Measurements from ENCODE around the gene JUNB. TPM values are rescaled to one million over a fixed set of nuclear protein-coding genes. Genes with fewer than 3 reads are reported as not detected.

JUNB gene
- 100 to 1,000 TPM; 171 to 175 TPM for total RNA-seq

DNA sequence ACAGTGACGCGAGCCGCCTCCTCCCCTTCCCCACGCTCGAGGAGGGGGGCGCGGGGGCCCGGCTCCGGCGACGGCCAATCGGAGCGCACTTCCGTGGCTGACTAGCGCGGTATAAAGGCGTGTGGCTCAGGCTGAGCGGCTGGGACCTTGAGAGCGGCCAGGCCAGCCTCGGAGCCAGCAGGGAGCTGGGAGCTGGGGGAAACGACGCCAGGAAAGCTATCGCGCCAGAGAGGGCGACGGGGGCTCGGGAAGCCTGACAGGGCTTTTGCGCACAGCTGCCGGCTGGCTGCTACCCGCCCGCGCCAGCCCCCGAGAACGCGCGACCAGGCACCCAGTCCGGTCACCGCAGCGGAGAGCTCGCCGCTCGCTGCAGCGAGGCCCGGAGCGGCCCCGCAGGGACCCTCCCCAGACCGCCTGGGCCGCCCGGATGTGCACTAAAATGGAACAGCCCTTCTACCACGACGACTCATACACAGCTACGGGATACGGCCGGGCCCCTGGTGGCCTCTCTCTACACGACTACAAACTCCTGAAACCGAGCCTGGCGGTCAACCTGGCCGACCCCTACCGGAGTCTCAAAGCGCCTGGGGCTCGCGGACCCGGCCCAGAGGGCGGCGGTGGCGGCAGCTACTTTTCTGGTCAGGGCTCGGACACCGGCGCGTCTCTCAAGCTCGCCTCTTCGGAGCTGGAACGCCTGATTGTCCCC, at the start of gene JUNB:
TSS of gene JUNB (plus strand) at position 142 of the 706 bp plus-strand sequence. CDS start at position 428, 286 bp downstream.
- no peaks in the 10 kb centered on the region for H3K9me3 Mint-ChIP-seq
- peak within 1 kb of the TSS; percentile 98 for H3K27ac Mint-ChIP-seq
- peaks cover 20% of the 10 kb centered on the region for H3K36me3 Mint-ChIP-seq
- no peaks in the 10 kb centered on the region for H3K27me3 Mint-ChIP-seq
- H3K4me3 Mint-ChIP-seq, result peak within 1 kb of the TSS; percentile 95
- DNase-seq, result peak; percentile 97
- peaks cover 45% of the 10 kb centered on the region for H3K4me1 Mint-ChIP-seq

DNA sequence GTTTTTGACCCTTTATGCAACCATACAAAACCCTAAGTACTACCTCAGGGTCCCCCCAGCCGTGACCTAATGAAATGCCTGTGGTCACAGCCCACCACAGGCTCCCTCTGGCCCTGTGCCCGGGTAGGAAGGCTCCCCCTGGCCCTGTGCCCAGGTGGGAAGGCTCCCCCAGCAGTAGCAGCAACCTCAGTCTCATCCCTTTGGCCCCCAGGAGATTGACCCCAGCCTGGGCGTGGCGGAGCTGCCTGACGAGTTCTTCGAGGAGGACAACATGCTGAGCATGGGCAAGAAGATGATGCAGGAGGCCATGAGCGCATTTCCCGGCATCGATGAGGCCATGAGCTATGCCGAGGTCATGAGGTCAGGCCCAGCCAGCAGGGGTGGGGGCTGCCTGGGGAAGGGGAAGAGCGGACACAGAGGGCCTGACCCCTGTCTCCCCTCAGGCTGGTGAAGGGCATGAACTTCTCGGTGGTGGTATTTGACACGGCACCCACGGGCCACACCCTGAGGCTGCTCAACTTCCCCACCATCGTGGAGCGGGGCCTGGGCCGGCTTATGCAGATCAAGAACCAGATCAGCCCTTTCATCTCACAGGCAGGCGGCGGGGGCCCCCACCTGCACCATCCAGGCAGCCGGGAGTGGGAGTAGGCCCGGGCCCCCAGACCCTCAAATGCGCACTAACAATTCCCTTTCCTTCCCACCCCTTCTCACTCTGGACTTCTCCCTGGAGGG, 46.0 kb upstream of the JUNB start:
- no peaks in the 10 kb centered on the region for H3K4me1 Mint-ChIP-seq
- no peak overlapping the region for H3K4me3 Mint-ChIP-seq
- H3K27me3 Mint-ChIP-seq, result peaks cover 5% of the 10 kb centered on the region
- H3K27ac Mint-ChIP-seq, result no peak overlapping the region
- peaks cover 6% of the 10 kb centered on the region for H3K9me3 Mint-ChIP-seq
- H3K36me3 Mint-ChIP-seq, result peaks cover 38% of the 10 kb centered on the region
- no peak for DNase-seq

DNA sequence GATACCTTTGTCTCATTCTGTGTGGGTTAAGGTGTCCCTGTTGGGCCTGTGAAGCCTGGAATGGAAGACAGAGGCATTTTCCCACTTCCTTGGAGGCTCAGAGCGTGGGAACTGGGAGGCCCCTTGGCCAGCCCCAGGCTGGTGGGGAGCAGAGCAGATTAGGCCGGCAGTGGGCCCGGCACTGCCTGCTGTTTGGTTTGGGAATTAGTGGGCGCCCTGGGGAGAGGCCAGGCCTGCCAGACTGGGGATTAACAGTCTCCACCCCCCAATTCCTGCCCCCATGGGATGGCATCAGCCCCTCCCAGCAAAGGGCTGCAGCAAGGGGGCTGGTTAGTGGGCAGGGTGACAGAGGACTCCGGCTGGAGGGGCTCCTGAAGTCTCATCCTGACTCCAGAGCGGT, 42.8 kb upstream of the JUNB start:
- DNase-seq, result no peak
- Mint-ChIP-seq H3K27me3 (peaks cover 24% of the 10 kb centered on the region), H3K4me3 (no peak overlapping the region), H3K4me1 (no peaks in the 10 kb centered on the region), H3K36me3 (peaks cover 30% of the 10 kb centered on the region), H3K27ac (no peak overlapping the region), H3K9me3 (peaks cover 6% of the 10 kb centered on the region)

DNA sequence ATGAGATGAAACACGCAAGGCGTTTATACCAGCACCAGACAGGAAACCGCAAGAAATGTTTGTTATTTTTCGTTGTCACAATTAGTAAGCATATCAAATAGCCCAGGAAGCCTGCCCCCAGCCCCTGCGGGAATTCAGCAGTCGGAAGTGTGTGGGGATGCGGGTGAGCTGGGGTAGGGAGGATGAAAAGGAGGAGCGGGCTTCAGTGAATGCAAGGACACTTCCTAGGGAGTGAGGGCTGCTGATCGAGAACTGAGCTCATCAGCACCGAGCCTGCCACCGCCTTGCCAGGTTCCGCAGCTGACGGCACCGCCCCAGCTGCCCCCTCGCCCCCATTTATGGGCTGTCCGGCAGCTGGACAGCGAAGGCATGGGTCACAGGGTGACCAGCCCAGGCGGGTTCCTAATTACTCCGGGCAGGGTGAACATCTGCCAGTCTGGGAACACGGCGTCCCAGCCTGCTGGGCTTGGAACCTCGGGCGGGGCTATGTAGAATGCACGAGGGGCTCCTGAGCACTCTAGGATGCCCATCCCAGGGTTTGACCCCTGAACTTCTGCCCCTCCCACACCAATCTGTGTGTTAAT, 41.3 kb upstream of the JUNB start:
- no peak overlapping the region for H3K4me3 Mint-ChIP-seq
- H3K9me3 Mint-ChIP-seq, result peaks cover 6% of the 10 kb centered on the region
- H3K27ac Mint-ChIP-seq, result no peak overlapping the region
- no peaks in the 10 kb centered on the region for H3K4me1 Mint-ChIP-seq
- peaks cover 25% of the 10 kb centered on the region for H3K36me3 Mint-ChIP-seq
- no peak for DNase-seq
- peaks cover 35% of the 10 kb centered on the region for H3K27me3 Mint-ChIP-seq

DNA sequence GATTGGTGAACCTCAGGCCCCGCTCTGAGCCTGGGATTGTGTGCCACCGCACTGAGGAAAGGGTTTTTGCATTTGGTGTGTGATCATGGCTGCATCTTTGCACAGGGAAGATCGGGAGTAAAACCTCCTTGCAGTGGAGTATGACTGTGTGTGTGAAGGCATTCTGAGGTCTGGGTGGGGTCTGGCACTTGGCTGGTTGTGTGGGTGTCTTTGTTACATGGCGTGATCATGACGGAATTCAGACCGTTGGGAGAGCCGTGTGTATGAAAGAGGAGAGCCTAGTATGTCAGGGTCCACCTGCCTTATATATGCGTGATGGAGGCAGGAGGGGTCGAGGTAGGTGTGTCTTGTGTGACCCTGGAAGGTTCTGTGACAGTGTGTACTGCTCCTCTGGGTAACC, 40.4 kb upstream of the JUNB start:
- Mint-ChIP-seq H3K4me1 (no peaks in the 10 kb centered on the region), H3K4me3 (no peak overlapping the region), H3K27me3 (peaks cover 42% of the 10 kb centered on the region), H3K9me3 (peaks cover 6% of the 10 kb centered on the region), H3K27ac (no peak overlapping the region), H3K36me3 (peaks cover 23% of the 10 kb centered on the region)
- DNase-seq, result no peak

DNA sequence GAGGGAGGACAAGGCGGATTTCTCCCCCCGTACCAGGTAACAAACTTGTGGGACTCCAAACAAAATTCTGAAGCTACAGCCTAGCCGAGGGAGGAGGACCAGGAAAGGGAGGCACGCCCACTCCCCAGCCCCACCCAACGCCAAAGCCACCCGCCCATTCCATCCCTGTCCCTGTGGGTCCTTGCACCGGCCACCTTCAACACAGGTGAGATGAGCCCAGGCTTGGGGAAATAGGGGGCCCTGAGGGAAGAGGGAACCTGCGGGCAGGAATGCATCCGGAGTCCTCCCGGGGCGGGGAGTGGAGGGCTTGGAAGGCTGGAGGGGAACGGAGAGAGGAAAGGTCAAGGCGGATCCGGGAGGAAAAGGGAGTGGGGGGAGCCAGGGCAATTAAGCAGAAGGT, 39.7 kb upstream of the JUNB start, which contains the start of gene BEST2:
TSS of gene BEST2 (plus strand) at position 157 of the 400 bp plus-strand sequence. CDS start 802 bp downstream, outside the sequence.
- Mint-ChIP-seq H3K27ac (no peak within 1 kb of the TSS), H3K27me3 (peaks cover 47% of the 10 kb centered on the region), H3K36me3 (peaks cover 17% of the 10 kb centered on the region), H3K4me1 (no peaks in the 10 kb centered on the region), H3K4me3 (no peak within 1 kb of the TSS), H3K9me3 (peaks cover 6% of the 10 kb centered on the region)
- DNase-seq, result no peak

DNA sequence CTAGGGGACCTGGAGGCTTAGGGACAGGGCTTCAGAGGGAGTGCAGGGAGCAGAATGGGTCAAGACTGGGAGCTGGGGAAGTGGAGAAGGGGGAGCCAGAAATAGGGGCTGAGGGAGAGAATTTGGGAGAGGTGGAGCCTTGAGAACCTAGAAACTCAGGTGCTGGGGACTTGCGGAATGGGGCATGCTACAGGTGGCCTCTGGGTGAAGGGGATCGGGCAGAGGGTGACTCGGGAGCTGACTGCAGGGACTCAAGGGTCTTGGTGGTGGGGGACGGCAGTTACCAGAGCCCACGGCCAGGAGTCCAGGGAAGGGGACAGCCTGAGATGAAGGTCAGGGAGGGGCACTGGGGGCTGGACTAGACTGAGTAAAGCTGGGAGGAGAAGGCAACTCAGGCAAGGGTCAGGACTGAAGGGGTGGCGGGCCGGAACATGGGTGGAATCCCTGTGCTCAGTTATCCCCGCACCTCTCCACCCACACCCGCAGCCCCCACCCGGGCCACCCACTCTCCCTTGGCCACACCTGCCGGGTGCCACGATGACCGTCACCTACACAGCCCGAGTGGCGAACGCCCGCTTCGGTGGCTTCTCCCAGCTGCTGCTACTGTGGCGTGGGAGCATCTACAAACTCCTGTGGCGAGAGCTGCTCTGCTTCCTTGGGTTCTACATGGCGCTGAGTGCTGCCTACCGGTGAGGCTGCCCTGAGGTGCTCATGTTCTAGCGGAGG, 39.1 kb upstream of the JUNB start:
- DNase-seq, result no peak
- Mint-ChIP-seq H3K27me3 (peaks cover 47% of the 10 kb centered on the region), H3K4me3 (no peak overlapping the region), H3K9me3 (peaks cover 6% of the 10 kb centered on the region), H3K4me1 (no peaks in the 10 kb centered on the region), H3K36me3 (peaks cover 12% of the 10 kb centered on the region), H3K27ac (no peak overlapping the region)

DNA sequence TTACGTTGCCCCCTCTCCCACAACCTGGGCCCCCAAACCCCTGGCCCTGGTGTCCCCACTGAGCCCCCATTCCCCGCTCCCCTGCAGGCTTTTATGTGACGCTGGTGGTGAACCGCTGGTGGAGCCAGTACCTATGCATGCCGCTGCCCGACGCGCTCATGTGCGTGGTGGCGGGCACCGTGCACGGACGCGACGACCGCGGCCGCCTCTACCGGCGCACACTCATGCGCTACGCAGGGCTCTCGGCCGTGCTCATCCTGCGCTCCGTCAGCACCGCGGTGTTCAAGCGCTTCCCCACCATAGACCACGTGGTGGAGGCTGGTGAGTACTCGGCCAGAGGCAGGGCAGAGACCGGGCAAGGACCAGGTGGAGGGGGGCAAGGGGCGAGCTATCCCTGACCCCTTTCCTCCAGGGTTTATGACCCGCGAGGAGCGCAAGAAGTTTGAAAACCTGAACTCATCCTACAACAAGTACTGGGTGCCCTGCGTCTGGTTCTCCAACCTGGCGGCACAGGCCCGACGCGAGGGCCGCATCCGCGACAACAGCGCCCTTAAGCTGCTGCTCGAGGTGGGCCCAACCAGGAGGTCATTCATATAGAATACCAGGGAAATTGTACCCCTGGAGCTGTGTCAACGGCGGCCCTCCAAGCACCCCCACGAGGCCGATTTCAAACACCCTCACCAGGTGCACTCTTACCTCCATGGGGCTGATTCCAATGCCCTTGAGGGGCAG, 36.7 kb upstream of the JUNB start:
- H3K27ac Mint-ChIP-seq, result no peak overlapping the region
- no peaks in the 10 kb centered on the region for H3K36me3 Mint-ChIP-seq
- no peaks in the 10 kb centered on the region for H3K4me1 Mint-ChIP-seq
- H3K27me3 Mint-ChIP-seq, result peaks cover 54% of the 10 kb centered on the region
- no peaks in the 10 kb centered on the region for H3K9me3 Mint-ChIP-seq
- H3K4me3 Mint-ChIP-seq, result no peak overlapping the region
- no peak for DNase-seq

DNA sequence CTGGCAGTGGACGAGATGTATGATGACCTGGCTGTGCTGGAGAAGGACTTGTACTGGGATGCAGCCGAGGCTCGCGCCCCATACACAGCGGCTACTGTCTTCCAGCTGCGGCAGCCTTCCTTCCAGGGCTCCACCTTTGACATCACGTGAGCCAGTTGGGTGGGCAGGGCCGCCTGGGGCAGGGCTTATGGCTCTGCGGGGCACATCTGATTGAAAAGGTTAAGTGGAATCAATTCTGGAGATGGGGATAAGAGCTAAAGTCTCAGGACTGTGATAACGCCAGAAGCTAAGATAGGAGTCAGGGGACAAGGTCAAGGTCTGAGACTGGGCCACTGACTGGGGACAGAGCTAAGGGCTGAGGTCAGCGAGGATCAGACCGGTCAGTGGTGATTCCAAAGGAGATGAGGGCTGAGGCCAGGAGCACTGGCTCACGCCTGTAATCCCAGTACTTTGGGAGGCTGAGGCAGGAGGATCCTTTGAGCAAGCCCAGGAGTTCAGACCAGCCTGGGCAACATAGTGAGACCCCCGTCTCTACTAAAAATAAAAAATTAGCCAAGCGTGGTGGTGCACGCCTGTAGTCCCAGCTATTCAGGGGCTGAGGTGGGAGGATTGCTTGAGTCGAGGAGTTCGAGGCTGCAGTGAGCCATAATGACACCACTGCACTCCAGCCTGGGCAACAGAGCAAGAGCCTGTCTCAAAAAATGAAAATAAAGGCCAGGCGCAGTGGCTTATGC, 35.0 kb upstream of the JUNB start:
- H3K4me3 Mint-ChIP-seq, result no peak overlapping the region
- H3K36me3 Mint-ChIP-seq, result no peaks in the 10 kb centered on the region
- peaks cover 50% of the 10 kb centered on the region for H3K27me3 Mint-ChIP-seq
- peaks cover 4% of the 10 kb centered on the region for H3K4me1 Mint-ChIP-seq
- no peaks in the 10 kb centered on the region for H3K9me3 Mint-ChIP-seq
- no peak for DNase-seq
- H3K27ac Mint-ChIP-seq, result no peak overlapping the region

DNA sequence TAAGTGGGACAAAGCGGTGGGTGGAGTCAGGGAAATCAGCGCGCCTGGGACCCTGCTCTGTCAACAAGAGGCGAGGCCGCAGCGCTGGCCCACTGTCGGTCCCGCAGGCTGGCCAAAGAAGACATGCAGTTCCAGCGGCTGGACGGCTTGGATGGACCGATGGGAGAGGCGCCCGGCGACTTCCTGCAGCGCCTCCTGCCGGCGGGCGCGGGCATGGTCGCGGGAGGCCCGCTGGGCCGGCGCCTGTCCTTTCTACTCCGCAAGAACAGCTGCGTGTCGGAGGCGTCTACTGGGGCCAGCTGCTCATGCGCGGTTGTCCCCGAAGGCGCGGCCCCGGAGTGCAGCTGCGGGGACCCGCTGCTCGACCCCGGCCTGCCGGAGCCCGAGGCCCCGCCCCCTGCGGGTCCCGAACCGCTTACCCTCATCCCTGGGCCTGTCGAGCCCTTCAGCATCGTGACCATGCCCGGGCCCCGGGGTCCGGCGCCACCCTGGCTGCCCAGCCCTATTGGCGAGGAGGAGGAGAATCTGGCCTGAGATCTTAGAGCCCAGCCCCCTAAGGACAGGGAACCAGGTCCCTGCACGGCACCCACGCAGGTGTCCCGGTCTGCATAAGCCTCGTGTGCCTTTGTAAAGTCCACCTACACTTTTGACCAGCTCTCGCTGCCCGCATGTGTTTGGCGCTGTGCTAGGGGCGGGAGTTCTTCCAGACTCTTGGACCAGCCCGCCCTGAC, 33.6 kb upstream of the JUNB start:
- Mint-ChIP-seq H3K9me3 (no peaks in the 10 kb centered on the region), H3K27ac (no peak overlapping the region), H3K27me3 (peaks cover 40% of the 10 kb centered on the region), H3K36me3 (no peaks in the 10 kb centered on the region), H3K4me1 (peaks cover 4% of the 10 kb centered on the region), H3K4me3 (no peak overlapping the region)
- DNase-seq, result peak; percentile 80

DNA sequence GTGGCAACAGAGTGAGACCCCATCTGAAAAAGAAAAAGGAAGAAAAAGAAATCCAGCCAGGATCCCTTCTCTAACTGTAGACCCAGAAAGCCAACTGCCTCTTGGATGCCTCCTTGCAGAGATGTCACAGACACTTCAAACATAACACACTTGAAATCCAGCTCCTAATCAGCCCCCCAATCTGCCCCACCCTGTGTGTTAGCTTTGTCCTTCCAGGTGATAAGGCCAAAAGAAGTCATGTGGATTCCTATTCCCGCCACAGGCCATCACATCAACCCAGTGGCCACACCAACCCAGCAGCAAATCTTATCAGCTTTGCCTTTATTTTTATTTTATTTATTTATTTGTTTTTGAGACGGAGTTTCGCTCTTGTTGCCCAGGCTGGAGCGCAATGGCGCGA, 31.6 kb upstream of the JUNB start:
- no peak for DNase-seq
- Mint-ChIP-seq H3K27ac (no peak overlapping the region), H3K4me3 (no peak overlapping the region), H3K9me3 (no peaks in the 10 kb centered on the region), H3K4me1 (peaks cover 4% of the 10 kb centered on the region), H3K27me3 (peaks cover 24% of the 10 kb centered on the region), H3K36me3 (no peaks in the 10 kb centered on the region)

DNA sequence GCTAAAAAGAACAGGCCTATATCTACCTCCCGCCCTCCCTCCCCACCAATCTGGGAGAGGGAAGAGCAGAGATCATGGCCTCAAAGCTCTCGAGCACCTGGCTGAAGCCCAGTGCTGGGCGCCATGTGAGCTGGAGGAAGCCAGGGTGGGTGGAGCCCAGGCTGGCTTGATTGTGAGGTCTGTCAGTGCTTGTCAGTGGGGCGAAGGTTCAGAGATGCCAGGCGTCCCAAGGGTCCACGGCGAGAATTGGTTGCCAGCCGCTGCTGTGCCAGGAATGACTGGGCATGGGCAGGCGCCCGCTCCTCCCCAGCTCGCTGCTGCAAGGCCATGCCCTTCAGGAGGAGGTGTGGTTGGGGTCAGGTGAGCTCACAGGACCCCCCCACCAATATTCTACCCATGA, 28.2 kb upstream of the JUNB start:
- H3K36me3 Mint-ChIP-seq, result no peaks in the 10 kb centered on the region
- H3K4me3 Mint-ChIP-seq, result no peak overlapping the region
- H3K27me3 Mint-ChIP-seq, result peaks cover 6% of the 10 kb centered on the region
- H3K9me3 Mint-ChIP-seq, result no peaks in the 10 kb centered on the region
- peaks cover 8% of the 10 kb centered on the region for H3K4me1 Mint-ChIP-seq
- H3K27ac Mint-ChIP-seq, result no peak overlapping the region
- no peak for DNase-seq

DNA sequence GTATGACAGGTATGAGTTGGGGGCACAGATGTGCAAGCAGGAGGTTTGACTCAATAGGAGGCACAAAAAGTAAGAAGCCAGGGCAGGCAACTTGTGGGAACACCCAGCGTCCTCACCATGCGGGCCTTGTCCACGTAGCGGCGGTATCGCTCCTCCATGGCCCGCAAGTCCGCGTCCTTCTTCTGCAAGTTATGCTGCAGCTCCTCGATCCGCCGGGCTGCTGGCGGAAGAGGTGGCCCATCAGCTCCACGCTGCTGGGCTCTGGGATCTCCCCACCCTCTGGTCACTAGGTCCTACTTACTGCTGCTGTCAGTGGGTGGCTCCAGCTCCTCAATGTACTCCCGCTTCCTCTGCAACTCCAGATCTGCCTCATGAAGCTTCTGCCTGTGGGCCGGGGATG, 26.6 kb upstream of the JUNB start:
- H3K4me1 Mint-ChIP-seq, result peaks cover 8% of the 10 kb centered on the region

More for the DNA sequence above, 26.6 kb upstream of the JUNB start:
- Mint-ChIP-seq H3K4me3 (no peak overlapping the region), H3K27ac (no peak overlapping the region), H3K36me3 (no peaks in the 10 kb centered on the region), H3K27me3 (no peaks in the 10 kb centered on the region), H3K9me3 (no peaks in the 10 kb centered on the region)
- DNase-seq, result no peak

All from activated naive CD8-positive, alpha-beta T cell treated with anti-CD3 and anti-CD28 coated beads for 36 hours (primary cell).